Measurements from ENCODE around the gene SPATA13.
"Not testable (repeated sequence)": the region's sequence is repeated elsewhere in the genome, so short reads cannot be mapped to it uniquely, and the experiment has no call there.

Gene SPATA13

GRCh38 chr13:24160458-24161009 is at the start of gene SPATA13:
Gene SPATA13, plus strand, starts transcription at chr13:24160720. Its CDS starts 62,210 bp downstream, at chr13:24222930.
- DNase-seq, result no peak

DNA sequence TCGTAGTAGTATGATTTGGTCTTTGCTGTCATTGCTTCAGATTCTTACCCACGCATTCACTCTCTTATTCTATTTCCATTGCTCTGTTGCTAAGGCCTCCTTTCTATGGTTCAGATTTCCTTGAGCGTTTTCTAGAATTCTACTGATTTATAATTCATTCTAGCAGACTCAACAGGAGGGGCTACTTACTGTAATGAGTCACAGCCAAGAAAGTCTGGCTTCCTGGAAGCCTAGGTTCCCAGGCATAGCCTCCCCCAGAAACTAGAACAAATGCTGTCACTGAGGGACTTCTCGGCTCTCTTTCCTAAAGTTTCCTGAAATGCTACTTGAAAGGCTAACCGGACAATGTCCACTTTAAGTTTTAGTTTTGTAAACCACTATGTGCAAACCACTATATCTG is 47.7 kb upstream of the SPATA13 start:
- no peak for DNase-seq

DNA sequence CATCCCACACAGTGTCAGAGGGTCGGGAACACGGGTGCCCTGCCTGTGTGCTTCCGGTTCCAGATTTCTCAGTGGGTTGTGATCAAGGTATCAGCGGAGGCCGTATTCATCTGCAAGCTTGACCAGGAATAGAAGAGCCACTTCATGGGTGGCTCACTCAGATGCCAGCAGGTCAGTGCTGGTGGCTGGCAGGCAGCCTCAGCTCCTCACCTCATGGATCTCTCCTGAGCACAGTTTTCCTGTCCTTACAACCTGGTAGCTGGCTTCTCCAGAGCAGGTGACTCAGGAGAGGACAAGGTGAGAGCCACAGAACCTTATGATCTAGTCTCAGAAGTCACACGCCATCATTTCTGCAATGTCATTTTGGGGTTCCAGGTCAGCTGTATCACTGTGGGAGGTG is 44.8 kb upstream of the SPATA13 start:
- DNase-seq, result no peak

DNA sequence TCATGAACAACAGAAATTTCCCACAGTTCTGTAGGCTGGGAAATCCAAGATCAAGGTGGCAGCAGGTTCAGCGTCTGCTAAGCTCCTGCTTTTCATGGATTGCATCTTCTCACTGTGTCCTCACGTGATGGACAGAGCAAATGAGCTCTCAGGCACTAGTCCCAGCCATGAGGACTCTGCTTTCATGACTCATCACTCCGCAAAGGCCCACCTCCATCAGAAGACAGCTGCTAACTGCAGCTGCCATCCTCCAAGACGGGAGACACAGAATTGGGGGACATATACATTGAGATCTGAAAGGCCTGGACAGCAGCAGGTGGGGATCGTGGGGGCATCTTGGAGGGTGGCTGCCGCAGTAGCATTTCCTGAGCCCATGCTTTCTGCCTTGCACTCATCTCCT is 44.4 kb upstream of the SPATA13 start:
- no peak for DNase-seq

GRCh38 chr13:24118576-24118975 is 41.9 kb upstream of the SPATA13 start:
- no peak for DNase-seq

- no peak for DNase-seq
Measured at GRCh38 chr13:24119626-24120508, 40.7 kb upstream of the SPATA13 start.

GRCh38 chr13:24122045-24122444 is 38.5 kb upstream of the SPATA13 start:
- not testable (repeated sequence) for DNase-seq

DNA sequence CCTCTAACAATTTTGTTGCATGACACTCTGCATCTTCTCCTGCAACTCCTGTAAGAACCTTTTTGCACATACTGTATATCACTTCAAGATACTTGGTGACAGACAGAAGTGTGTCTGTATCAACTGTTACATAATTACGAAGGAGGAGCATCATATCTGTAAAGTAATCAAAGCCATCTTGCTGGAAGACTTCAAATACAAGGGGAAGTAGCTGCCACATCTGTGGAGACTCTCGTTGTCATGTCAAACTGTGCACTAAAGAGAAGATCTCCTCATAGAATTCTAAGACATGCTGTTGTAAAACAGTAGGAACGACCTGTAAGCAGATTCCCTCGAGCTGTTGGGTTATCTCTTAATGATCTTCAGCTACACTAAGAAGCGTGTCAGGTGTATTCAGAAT is 38.0 kb upstream of the SPATA13 start:
- DNase-seq, result no peak

DNA sequence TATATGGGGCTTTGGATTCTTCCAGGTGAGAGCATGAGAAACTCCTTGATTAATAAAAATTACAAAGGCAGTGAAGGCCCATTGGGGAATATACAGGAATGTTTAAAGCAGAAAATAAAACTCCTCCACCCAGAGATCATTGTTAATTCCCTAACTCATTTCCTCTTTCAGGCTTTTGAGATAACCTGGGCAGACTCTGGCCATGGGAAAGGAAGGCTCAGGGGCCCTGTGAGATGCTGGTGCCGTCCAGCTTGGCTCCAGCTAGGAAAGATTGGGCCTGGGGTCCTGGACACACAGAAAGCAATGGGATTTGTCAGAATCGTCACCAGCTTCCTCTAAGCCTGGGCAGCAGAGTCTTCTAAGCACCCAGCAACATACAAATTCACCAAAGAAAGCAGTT is 36.8 kb upstream of the SPATA13 start:
- DNase-seq, result no peak

DNA sequence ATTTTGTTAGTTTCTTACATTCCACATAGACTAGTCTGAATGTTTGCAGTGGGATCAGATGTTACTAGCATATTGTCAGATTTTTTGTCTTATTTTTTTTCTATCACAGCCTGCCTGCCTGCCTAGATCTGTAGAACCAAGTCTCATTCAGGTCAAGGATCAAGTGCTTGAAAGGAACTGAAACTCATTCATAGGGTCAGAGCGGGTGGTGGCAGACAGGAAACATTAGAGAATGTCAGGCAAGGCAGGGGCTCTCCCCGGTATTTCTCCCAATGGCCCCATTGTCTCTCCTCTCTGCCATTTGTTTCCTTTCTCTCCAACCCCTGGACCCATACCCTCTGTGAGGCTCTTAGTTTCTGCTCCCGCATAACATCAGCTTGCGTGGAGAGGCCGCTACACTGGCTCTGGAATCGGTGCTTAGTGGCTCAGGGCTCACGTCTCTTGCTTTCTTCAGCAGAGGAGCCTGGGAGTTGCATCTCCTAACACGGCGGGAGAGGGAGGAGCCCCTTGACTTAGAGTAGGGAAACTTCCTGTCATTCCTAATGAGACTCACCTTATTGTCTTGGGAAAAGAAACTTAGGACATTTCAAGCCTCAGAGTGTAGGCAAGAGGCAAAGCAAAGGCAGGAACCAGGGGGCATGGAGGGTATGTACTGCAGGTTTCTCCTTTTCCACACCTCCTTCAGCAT is 35.6 kb upstream of the SPATA13 start:
- no peak for DNase-seq

GRCh38 chr13:24127116-24127631 is 33.3 kb upstream of the SPATA13 start:
- no peak for DNase-seq

- no peak for DNase-seq
Measured at GRCh38 chr13:24128112-24128511, 32.4 kb upstream of the SPATA13 start.

- DNase-seq, result no peak
Measured at GRCh38 chr13:24128962-24129361, 31.6 kb upstream of the SPATA13 start.

GRCh38 chr13:24129914-24130774 is 30.4 kb upstream of the SPATA13 start:
- no peak for DNase-seq

DNA sequence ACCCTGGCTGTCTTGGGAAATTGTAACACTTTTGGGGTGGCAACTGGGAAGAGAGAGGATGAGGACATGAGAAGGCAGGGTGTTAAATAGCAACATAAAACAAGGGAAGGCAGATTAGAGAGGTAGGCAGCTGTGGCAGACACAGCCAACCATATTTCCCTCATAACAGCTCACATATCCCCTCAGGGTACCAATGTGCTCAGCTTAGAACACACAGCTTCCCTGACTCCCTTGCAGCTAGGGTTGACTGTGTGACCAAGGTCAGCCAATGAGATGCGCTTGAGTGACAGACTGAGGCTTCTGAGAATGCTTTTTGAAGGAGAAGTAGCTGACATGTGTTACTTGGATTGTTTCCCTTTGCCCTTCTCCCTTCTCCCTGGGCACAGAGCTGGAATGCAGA is 28.8 kb upstream of the SPATA13 start:
- DNase-seq, result no peak

GRCh38 chr13:24133021-24133795 is 27.3 kb upstream of the SPATA13 start:
- DNase-seq, result no peak

DNA sequence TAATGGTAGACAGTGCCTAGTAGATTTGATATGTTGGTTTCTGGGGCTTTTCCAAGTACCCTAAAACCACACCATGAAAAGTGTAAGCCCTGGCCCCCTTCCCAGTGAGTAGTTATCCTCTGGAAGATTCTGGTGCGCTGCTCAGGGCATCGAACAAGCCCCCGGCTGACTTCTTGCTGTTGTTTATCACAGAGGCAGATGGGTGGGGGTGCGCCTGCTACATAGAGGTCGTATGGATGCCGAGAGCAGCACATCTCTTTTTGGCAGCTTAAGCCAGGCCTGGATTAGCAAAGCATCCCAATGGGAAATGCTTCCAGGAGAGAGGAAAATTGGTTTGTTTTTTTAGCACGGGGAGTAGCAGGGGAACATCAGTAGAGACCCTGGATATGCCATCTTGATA is 26.3 kb upstream of the SPATA13 start:
- DNase-seq, result no peak

GRCh38 chr13:24134757-24135156 is 25.8 kb upstream of the SPATA13 start:
- DNase-seq, result no peak

DNA sequence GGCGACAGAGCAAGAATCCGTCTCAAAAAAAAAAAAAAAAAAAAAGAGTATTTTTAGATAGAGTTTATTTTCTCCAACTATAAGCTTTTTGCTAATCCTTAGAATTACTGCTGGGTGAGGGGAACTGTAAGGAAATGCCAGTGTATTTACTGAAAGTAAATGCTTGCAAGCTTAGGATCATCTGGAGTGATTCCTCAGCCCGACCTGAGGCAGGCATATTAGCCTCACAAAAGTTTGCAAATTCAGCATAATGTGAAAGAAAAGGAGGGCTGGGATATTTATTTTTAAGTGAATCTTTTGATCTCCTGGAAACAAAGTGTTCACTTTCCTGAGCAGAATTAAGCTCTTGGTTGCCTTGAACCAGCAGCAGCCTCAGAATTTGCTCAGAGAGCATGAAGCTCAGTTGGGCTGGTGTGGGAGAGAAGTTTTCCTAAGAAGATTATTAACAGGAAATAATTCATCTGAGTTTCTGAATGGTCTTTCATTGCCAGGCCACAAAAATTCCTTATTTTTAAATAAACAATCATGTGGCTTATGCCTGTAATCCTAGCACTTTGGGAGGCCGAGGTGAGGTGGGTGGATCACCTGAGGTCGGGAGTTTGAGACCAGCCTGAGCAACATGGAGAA is 24.7 kb upstream of the SPATA13 start:
- no peak for DNase-seq

DNA sequence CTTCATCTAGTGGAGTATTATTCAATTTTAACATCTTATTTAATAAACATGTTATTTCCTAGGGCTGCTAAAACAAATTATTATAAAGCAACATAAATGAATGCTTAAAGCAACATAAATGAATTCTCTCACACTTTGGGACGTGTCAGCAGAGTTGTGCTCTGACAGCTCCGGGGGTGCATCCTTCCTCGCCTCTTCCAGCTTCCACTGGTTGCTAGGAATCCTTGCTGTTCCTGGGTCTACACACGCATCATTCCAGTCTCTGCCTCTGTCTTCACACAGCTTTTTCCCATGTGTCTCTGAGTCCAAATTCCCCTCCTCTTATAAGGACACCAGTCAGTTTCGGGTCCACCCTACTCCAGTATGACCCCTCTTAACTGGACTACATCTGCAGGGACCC is 21.6 kb upstream of the SPATA13 start:
- DNase-seq, result no peak

DNA sequence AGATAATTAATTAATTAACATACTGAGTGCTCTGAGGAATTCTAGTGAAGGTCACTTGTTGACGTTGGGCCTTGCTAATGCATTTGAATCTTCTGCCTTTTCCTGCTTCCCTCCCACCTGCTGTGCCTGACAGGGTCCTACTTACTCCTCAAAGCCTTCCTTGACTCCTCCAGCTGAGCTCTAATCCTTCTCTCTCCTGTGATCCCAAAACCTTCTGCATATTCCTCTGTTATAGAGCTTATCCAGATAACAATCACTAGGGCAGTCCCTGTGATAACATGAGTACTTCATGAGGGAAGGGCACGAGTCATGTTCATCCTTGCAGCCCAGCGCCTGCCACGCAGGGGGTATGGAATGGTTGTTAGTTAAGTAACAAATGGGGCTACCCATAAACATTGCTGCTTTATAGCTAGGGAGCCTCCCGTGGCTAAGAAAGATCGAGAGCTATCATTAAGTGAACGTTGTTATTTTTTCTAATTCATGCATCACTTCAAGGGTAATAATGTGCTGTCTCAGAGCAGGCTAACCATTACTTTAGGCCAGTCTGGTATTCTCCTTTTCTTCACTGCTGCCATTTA is 19.1 kb upstream of the SPATA13 start:
- DNase-seq, result no peak

Data from NCI-H2081 treated with DMSO at 0.1 percent for 48 hours (cell line).